PFSK-1 (cell line): ENCODE data around the gene PDE4B.

Source experiments
- FOXP2 ChIP-seq: optimal IDR thresholded peaks from 2 replicates; pipeline ENCODE3; 2011; ENCODE audit warnings: borderline replicate concordance, control low read depth, inconsistent platforms; ENCODE audit not compliant: insufficient read depth; ENCODE audit errors: extremely low read length, extremely low read depth
- POLR2AphosphoS5 ChIP-seq: IDR thresholded peaks from 2 replicates; pipeline ENCODE4 v1.6.1; 2012; ENCODE audit warnings: low read depth, mild to moderate bottlenecking, control low read depth, low read length, moderate library complexity
- TF ChIP-seq, protein P1 (sequence below), 2 experiments: IDR thresholded peaks; 2 replicates each; pipeline versions ENCODE4 v1.6.1 to v1.8.0; 2011 to 2012; ENCODE audit warnings: low read depth in 2 of 2, low read length in 2 of 2, control low read depth in 1 of 2, inconsistent platforms in 1 of 2, mild to moderate bottlenecking in 1 of 2, moderate library complexity in 1 of 2; ENCODE audit not compliant: insufficient read depth in 1 of 2

DNA sequence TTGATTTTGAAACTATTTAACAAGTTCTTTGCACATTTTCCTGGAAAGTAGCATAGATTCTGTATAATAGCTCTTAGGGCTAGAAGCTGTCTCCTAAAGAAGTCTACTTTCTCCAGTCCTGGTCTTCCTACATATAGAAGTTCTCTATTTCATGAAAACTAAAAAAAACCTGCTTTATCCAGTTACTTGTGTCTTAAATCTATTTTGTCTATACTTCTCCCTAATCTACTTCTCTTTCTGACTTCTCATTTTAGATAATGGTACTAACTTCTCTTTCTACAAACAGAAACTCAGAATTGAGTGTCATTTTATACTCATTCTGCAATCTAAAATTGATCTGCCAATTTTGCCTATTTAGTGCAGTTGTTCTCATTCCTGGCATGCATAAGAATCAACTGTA, 28.7 kb downstream of the PDE4B start:
- no peak for TF ChIP-seq POLR2AphosphoS5
- TF ChIP-seq FOXP2: no peak
- TF ChIP-seq, protein P1, sequence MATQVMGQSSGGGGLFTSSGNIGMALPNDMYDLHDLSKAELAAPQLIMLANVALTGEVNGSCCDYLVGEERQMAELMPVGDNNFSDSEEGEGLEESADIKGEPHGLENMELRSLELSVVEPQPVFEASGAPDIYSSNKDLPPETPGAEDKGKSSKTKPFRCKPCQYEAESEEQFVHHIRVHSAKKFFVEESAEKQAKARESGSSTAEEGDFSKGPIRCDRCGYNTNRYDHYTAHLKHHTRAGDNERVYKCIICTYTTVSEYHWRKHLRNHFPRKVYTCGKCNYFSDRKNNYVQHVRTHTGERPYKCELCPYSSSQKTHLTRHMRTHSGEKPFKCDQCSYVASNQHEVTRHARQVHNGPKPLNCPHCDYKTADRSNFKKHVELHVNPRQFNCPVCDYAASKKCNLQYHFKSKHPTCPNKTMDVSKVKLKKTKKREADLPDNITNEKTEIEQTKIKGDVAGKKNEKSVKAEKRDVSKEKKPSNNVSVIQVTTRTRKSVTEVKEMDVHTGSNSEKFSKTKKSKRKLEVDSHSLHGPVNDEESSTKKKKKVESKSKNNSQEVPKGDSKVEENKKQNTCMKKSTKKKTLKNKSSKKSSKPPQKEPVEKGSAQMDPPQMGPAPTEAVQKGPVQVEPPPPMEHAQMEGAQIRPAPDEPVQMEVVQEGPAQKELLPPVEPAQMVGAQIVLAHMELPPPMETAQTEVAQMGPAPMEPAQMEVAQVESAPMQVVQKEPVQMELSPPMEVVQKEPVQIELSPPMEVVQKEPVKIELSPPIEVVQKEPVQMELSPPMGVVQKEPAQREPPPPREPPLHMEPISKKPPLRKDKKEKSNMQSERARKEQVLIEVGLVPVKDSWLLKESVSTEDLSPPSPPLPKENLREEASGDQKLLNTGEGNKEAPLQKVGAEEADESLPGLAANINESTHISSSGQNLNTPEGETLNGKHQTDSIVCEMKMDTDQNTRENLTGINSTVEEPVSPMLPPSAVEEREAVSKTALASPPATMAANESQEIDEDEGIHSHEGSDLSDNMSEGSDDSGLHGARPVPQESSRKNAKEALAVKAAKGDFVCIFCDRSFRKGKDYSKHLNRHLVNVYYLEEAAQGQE (IDR thresholded peaks at IDR 0.05; ENCODE audit: insufficient read depth in 1 of 2, low read depth in 2 of 2, low read length in 2 of 2): no peak
